Adipocyte (in vitro differentiated cells): ENCODE measurements around the gene PARVB.

Source experiments
- DNase-seq: peaks from one replicate; pipeline ENCODE4 v3.0.0-alpha.2; 2015; ENCODE audit warnings: low read depth
- H3K27me3 ChIP-seq: replicated peaks from 2 replicates; pipeline ENCODE4 v1.7.0; 2013; ENCODE audit warnings: mild to moderate bottlenecking, low read length, moderate library complexity; ENCODE audit not compliant: control insufficient read depth, insufficient read depth
- H3K36me3 ChIP-seq: 2 replicates; pipeline ENCODE4 v1.7.0; 2013; ENCODE audit warnings: low read length, mild to moderate bottlenecking, moderate library complexity; ENCODE audit not compliant: control insufficient read depth, insufficient read depth, severe bottlenecking
- H3K4me1 ChIP-seq: 2 replicates; pipeline ENCODE4 v1.7.0; 2013; ENCODE audit warnings: mild to moderate bottlenecking, low read length, moderate library complexity; ENCODE audit not compliant: control insufficient read depth, insufficient read depth
- H3K4me3 ChIP-seq: 2 replicates; pipeline ENCODE4 v1.7.0; 2013; ENCODE audit warnings: mild to moderate bottlenecking, low read length, moderate library complexity
- H3K9ac ChIP-seq: 2 replicates; pipeline ENCODE4 v1.7.0; 2013; ENCODE audit warnings: mild to moderate bottlenecking, low read length, moderate library complexity
- H3K9me3 ChIP-seq: 2 replicates; pipeline ENCODE4 v1.7.0; 2013; ENCODE audit warnings: mild to moderate bottlenecking, low read length, moderate library complexity; ENCODE audit not compliant: control insufficient read depth

The PARVB gene

GRCh38 chr22:44215287-44215686, 191.2 kb downstream of the PARVB start:
- H3K9me3 ChIP-seq, result peaks cover 9% of the 10 kb centered on the region
- DNase-seq, result no peak

GRCh38 chr22:44217346-44217745, 193.2 kb downstream of the PARVB start:
- Histone ChIP-seq H3K9me3 (peaks cover 16% of the 10 kb centered on the region), H3K9ac (no peak overlapping the region), H3K4me3 (no peak overlapping the region), H3K27me3 (peaks cover 30% of the 10 kb centered on the region), H3K36me3 (no peaks in the 10 kb centered on the region), H3K4me1 (peaks cover 7% of the 10 kb centered on the region)
- no peak for DNase-seq

More at GRCh38 chr22:44215287-44215686, 191.2 kb downstream of the PARVB start:
- Histone ChIP-seq H3K27me3 (peaks cover 18% of the 10 kb centered on the region), H3K9ac (no peak overlapping the region), H3K4me3 (no peak overlapping the region), H3K4me1 (peaks cover 26% of the 10 kb centered on the region), H3K36me3 (no peaks in the 10 kb centered on the region)

GRCh38 chr22:44218071-44218470, 194.0 kb downstream of the PARVB start:
- no peaks in the 10 kb centered on the region for H3K36me3 ChIP-seq
- H3K4me3 ChIP-seq, result no peak overlapping the region
- no peak for DNase-seq
- peaks cover 30% of the 10 kb centered on the region for H3K27me3 ChIP-seq
- H3K9me3 ChIP-seq, result peaks cover 16% of the 10 kb centered on the region
- H3K9ac ChIP-seq, result no peak overlapping the region
- H3K4me1 ChIP-seq, result no peaks in the 10 kb centered on the region

GRCh38 chr22:44219101-44219870, 195.2 kb downstream of the PARVB start:
- H3K27me3 ChIP-seq, result peaks cover 38% of the 10 kb centered on the region
- H3K9me3 ChIP-seq, result peaks cover 16% of the 10 kb centered on the region
- H3K4me3 ChIP-seq, result no peak overlapping the region
- no peaks in the 10 kb centered on the region for H3K4me1 ChIP-seq
- H3K36me3 ChIP-seq, result no peaks in the 10 kb centered on the region
- no peak for DNase-seq
- H3K9ac ChIP-seq, result no peak overlapping the region

- peaks cover 7% of the 10 kb centered on the region for H3K9me3 ChIP-seq
- no peaks in the 10 kb centered on the region for H3K4me1 ChIP-seq
- no peaks in the 10 kb centered on the region for H3K36me3 ChIP-seq
- H3K9ac ChIP-seq, result no peak overlapping the region
- no peak for DNase-seq
- H3K4me3 ChIP-seq, result no peak overlapping the region
- peaks cover 52% of the 10 kb centered on the region for H3K27me3 ChIP-seq
Measured at GRCh38 chr22:44220727-44221680, 196.9 kb downstream of the PARVB start.

GRCh38 chr22:44221710-44222475, 197.8 kb downstream of the PARVB start:
- H3K9me3 ChIP-seq, result peaks cover 7% of the 10 kb centered on the region
- no peak overlapping the region for H3K4me3 ChIP-seq
- H3K27me3 ChIP-seq, result peaks cover 57% of the 10 kb centered on the region
- DNase-seq, result no peak
- H3K4me1 ChIP-seq, result no peaks in the 10 kb centered on the region
- no peak overlapping the region for H3K9ac ChIP-seq
- H3K36me3 ChIP-seq, result no peaks in the 10 kb centered on the region
